CD14-positive monocyte (primary cell): ENCODE results near the gene LSM10. TPM values are rescaled to one million over a fixed set of nuclear protein-coding genes. Genes with fewer than 3 reads are reported as not detected.

ENCODE experiments used
- DNase-seq, 3 donors: peaks; one replicate each; pipeline ENCODE4 v3.0.0-alpha.2; 2011 to 2022
- H2AFZ ChIP-seq: 2 replicates; pipeline ENCODE4 v1.6.0; 2012; ENCODE audit warnings: mild to moderate bottlenecking, low read depth, low read length, inconsistent platforms; ENCODE audit not compliant: insufficient read depth, poor library complexity, severe bottlenecking
- H3K27ac ChIP-seq, 2 donors: 1 replicate in 1 of 2; 2 replicates in 1 of 2; pipeline ENCODE4 v1.5.1; 2012 to 2013; ENCODE audit warnings: low read length in 2 of 2, control low read depth in 1 of 2, inconsistent platforms in 1 of 2, low read depth in 1 of 2, mild to moderate bottlenecking in 1 of 2
- H3K27me3 ChIP-seq, 2 donors: one replicate each; pipeline versions ENCODE4 v1.6.0 to v1.6.1; 2011 to 2013; ENCODE audit warnings: low read length in 2 of 2; ENCODE audit not compliant: control insufficient read depth in 2 of 2, insufficient read depth in 2 of 2
- H3K36me3 ChIP-seq, 2 donors: replicated peaks in 1 of 2; 1 replicate in 1 of 2; 2 replicates in 1 of 2; pipeline versions ENCODE4 v1.5.1 to v1.6.1; 2012 to 2013; ENCODE audit warnings: low read length in 2 of 2, control low read depth in 1 of 2, inconsistent platforms in 1 of 2, mild to moderate bottlenecking in 1 of 2; ENCODE audit not compliant: insufficient read depth in 2 of 2, control insufficient read depth in 1 of 2
- H3K4me1 ChIP-seq, 2 donors: 1 replicate in 1 of 2; 2 replicates in 1 of 2; pipeline versions ENCODE4 v1.5.1 to v1.6.1; 2012 to 2013; ENCODE audit warnings: low read length in 2 of 2, control low read depth in 1 of 2, inconsistent platforms in 1 of 2, mild to moderate bottlenecking in 1 of 2, moderate library complexity in 1 of 2; ENCODE audit not compliant: insufficient read depth in 2 of 2, control insufficient read depth in 1 of 2
- H3K4me2 ChIP-seq: replicated peaks from 2 replicates; pipeline ENCODE3; 2012; ENCODE audit warnings: low read length, moderate library complexity, mild to moderate bottlenecking; ENCODE audit not compliant: poor library complexity, severe bottlenecking; ENCODE audit errors: extremely low read depth
- H3K4me3 ChIP-seq, 3 experiments: fragments of 200-600 bp in 1 of 3; sonication (generic) in 1 of 3; replicated peaks in 1 of 3; 1 replicate in 2 of 3; 2 replicates in 1 of 3; pipeline ENCODE4 v1.5.1; 2011 to 2013; ENCODE audit warnings: low read length in 3 of 3, mild to moderate bottlenecking in 3 of 3, control low read depth in 2 of 3, low read depth in 2 of 3, inconsistent platforms in 1 of 3, moderate library complexity in 1 of 3
- H3K79me2 ChIP-seq: 2 replicates; pipeline ENCODE4 v1.6.0; 2012; ENCODE audit warnings: mild to moderate bottlenecking, control low read depth, inconsistent platforms, low read length, moderate library complexity; ENCODE audit not compliant: insufficient read depth
- H3K9ac ChIP-seq: 2 replicates; pipeline ENCODE4 v1.6.0; 2017; ENCODE audit warnings: low read length, mild to moderate bottlenecking; ENCODE audit not compliant: insufficient read depth, poor library complexity, severe bottlenecking
- H3K9me3 ChIP-seq, 2 donors: replicated peaks in 1 of 2; 1 replicate in 1 of 2; 2 replicates in 1 of 2; pipeline versions ENCODE4 v1.5.1 to v1.6.1; 2012 to 2013; ENCODE audit warnings: low read length in 2 of 2, control low read depth in 1 of 2; ENCODE audit not compliant: control insufficient read depth in 1 of 2, insufficient read depth in 1 of 2
- H4K20me1 ChIP-seq: 2 replicates; pipeline ENCODE4 v1.6.0; 2012; ENCODE audit warnings: mild to moderate bottlenecking, low read length, control low read depth, moderate library complexity; ENCODE audit not compliant: insufficient read depth
- H3K27ac Mint-ChIP-seq, 7 donors: one replicate each; pipeline ENCODE4 v1.8.0; 2020; ENCODE audit warnings: mild to moderate bottlenecking in 7 of 7, mixed read lengths in 7 of 7, moderate library complexity in 6 of 7, inconsistent platforms in 2 of 7
- H3K27me3 Mint-ChIP-seq, 3 donors: one replicate each; pipeline ENCODE4 v1.8.0; 2021 to 2022; ENCODE audit warnings: low read depth in 3 of 3, mild to moderate bottlenecking in 3 of 3, mixed read lengths in 3 of 3, moderate library complexity in 3 of 3, inconsistent platforms in 1 of 3
- H3K36me3 Mint-ChIP-seq, 2 donors: one replicate each; pipeline ENCODE4 v1.8.0; 2020; ENCODE audit warnings: mixed read lengths in 2 of 2, inconsistent platforms in 1 of 2, mild to moderate bottlenecking in 1 of 2
- H3K4me1 Mint-ChIP-seq: one replicate; pipeline ENCODE4 v1.8.0; 2020; ENCODE audit warnings: mild to moderate bottlenecking, mixed read lengths
- H3K4me3 Mint-ChIP-seq, 2 donors: one replicate each; pipeline ENCODE4 v1.8.0; 2020; ENCODE audit warnings: mild to moderate bottlenecking in 2 of 2, mixed read lengths in 2 of 2, moderate library complexity in 1 of 2
- H3K9me3 Mint-ChIP-seq, 7 donors: one replicate each; pipeline ENCODE4 v1.8.0; 2020 to 2022; ENCODE audit warnings: mixed read lengths in 7 of 7, mild to moderate bottlenecking in 6 of 7, moderate library complexity in 6 of 7, inconsistent platforms in 2 of 7
- WGBS: methylation state at CpG from one replicate; pipeline ENCODE4 v1.1.5; 2013; ENCODE audit warnings: missing lambda C conversion rate; ENCODE audit not compliant: insufficient coverage; 5-methylcytosine and 5-hydroxymethylcytosine counted together
- intact Hi-C, 2 donors: fragments of 100-400 bp; cut with micrococcal nuclease; formaldehyde crosslinking; loops; one replicate each; pipeline versions ENCODE4 v1.15.0 to v1.15.1; 2023
- polyA plus RNA-seq, 3 donors: library from polyadenylated mRNA; depleted of rRNA in 1 of 3; unstranded in 2 of 3; stranded (reverse) in 1 of 3; fragments of 300-500 nt in 2 of 3; fragments of >200 nt in 1 of 3; fragmentation: Illumina TruSeq in 2 of 3; gene quantifications; 1 replicate in 2 of 3; 2 replicates in 1 of 3; pipeline ENCODE4 v1.2.3, GENCODE V29; 2012 to 2021
- TF ChIP-seq, protein P1 (sequence below): fragments of 200-600 bp; IDR thresholded peaks from one replicate; pipeline ENCODE4 v1.8.0; 2022; ENCODE audit warnings: antibody characterized with exemption, mild to moderate bottlenecking

Gene LSM10
- polyA plus RNA-seq, 3 donors: 91.4 to 234 (median 224) TPM

DNA sequence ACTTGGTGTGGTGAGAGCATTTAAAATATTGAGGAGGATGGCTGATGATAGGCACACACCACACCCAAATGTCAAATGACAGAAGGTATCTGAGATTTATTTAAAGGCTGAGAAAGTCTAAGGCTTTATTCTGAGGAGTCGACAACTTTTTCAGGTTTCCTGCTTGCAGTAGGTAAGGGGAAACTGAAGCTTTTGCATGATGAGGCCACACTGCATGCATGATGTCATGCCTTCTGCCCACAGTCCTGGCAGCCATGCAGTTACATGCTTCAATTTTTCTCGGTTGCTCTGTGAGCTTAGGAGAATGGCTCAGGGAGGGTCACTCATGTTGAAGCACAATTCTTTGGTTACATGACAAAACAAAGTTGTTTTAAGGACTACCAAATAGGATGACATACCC, 45.6 kb upstream of the LSM10 start:
- Histone ChIP-seq H3K4me2 (no peak overlapping the region), H3K9ac (no peak overlapping the region), H3K79me2 (no peaks in the 10 kb centered on the region), H3K36me3 (no peaks in the 10 kb centered on the region), H3K4me1 (peaks cover 14 to 15% of the 10 kb centered on the region in 2 donors), H3K9me3 (no peaks in the 10 kb centered on the region), H2AFZ (no peak overlapping the region), H4K20me1 (no peaks in the 10 kb centered on the region), H3K4me3 (no peak overlapping the region), H3K27ac (no peak overlapping the region), H3K27me3 (no peaks in the 10 kb centered on the region)
- intact Hi-C loops: no loop called here
- Mint-ChIP-seq H3K36me3 (no peaks in the 10 kb centered on the region), H3K4me3 (no peak overlapping the region), H3K27ac (no peak overlapping the region), H3K9me3 (no peaks in the 10 kb centered on the region), H3K27me3 (peaks cover 0 to 1% (median 1%) of the 10 kb centered on the region in 3 donors), H3K4me1 (peaks cover 16% of the 10 kb centered on the region)
- TF ChIP-seq, protein P1, sequence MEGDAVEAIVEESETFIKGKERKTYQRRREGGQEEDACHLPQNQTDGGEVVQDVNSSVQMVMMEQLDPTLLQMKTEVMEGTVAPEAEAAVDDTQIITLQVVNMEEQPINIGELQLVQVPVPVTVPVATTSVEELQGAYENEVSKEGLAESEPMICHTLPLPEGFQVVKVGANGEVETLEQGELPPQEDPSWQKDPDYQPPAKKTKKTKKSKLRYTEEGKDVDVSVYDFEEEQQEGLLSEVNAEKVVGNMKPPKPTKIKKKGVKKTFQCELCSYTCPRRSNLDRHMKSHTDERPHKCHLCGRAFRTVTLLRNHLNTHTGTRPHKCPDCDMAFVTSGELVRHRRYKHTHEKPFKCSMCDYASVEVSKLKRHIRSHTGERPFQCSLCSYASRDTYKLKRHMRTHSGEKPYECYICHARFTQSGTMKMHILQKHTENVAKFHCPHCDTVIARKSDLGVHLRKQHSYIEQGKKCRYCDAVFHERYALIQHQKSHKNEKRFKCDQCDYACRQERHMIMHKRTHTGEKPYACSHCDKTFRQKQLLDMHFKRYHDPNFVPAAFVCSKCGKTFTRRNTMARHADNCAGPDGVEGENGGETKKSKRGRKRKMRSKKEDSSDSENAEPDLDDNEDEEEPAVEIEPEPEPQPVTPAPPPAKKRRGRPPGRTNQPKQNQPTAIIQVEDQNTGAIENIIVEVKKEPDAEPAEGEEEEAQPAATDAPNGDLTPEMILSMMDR: no peak
- DNase-seq: no peak
- no CpG with 5 or more reads among the region's 2 CpGs for WGBS

DNA sequence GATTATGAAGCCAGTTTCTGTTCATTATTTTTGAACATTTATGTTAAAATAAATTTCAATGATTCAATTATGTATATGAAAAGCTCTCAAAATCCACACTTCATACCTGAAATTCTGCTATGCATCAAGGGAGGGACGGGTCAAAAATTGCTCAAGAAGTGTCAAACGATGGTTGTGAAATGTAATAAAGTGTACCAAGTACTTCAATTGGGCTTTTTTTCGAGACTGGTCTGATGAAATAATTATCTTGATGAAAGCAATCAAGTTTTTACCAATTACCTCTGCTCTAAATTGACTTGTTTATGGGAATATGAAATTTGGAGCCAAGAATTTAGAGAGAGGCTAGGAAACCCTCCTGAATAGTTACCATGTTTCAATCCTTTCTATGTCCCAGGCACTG, 44.6 kb upstream of the LSM10 start:
- no peak overlapping the region for H3K4me3 Mint-ChIP-seq
- Histone ChIP-seq H3K4me1 (peaks cover 14 to 15% of the 10 kb centered on the region in 2 donors), H4K20me1 (no peaks in the 10 kb centered on the region), H3K36me3 (no peaks in the 10 kb centered on the region), H3K27ac (no peak overlapping the region), H3K4me2 (no peak overlapping the region), H3K9ac (no peak overlapping the region), H3K79me2 (no peaks in the 10 kb centered on the region), H3K4me3 (no peak overlapping the region), H2AFZ (no peak overlapping the region), H3K9me3 (no peaks in the 10 kb centered on the region), H3K27me3 (no peaks in the 10 kb centered on the region)
- TF ChIP-seq, protein P1: no peak
- H3K27me3 Mint-ChIP-seq: peaks cover 0 to 1% (median 1%) of the 10 kb centered on the region in 3 donors
- DNase-seq: no peak
- H3K27ac Mint-ChIP-seq: no peak overlapping the region
- peaks cover 16% of the 10 kb centered on the region for H3K4me1 Mint-ChIP-seq
- no peaks in the 10 kb centered on the region for H3K9me3 Mint-ChIP-seq
- WGBS: no CpG with 5 or more reads among the region's 3 CpGs
- H3K36me3 Mint-ChIP-seq: no peaks in the 10 kb centered on the region
- intact Hi-C loops: no loop called here
